IgD-negative memory B cell (primary cell): Measurements from ENCODE around the gene PCDHGB4. TPM values are rescaled to one million over a fixed set of nuclear protein-coding genes. Genes with fewer than 3 reads are reported as not detected.
"Not testable (repeated sequence)": the region's sequence is repeated elsewhere in the genome, so short reads cannot be mapped to it uniquely, and the experiment has no call there.

Experiments
- H3K27ac Mint-ChIP-seq, 3 donors: one replicate each; pipeline ENCODE4 v1.8.0; 2020 to 2022; ENCODE audit warnings: mild to moderate bottlenecking in 3 of 3, mixed read lengths in 3 of 3, moderate library complexity in 1 of 3
- H3K27me3 Mint-ChIP-seq: one replicate; pipeline ENCODE4 v1.8.0; 2021; ENCODE audit warnings: mixed read lengths
- H3K36me3 Mint-ChIP-seq: one replicate; pipeline ENCODE4 v1.8.0; 2020; ENCODE audit warnings: mild to moderate bottlenecking, mixed read lengths
- H3K4me1 Mint-ChIP-seq, 3 donors: one replicate each; pipeline ENCODE4 v1.8.0; 2020 to 2022; ENCODE audit warnings: mixed read lengths in 3 of 3, mild to moderate bottlenecking in 1 of 3
- H3K4me3 Mint-ChIP-seq, 4 donors: one replicate each; pipeline ENCODE4 v1.8.0; 2020 to 2022; ENCODE audit warnings: mild to moderate bottlenecking in 4 of 4, mixed read lengths in 4 of 4, moderate library complexity in 3 of 4
- H3K9me3 Mint-ChIP-seq, 3 donors: one replicate each; pipeline ENCODE4 v1.8.0; 2020 to 2021; ENCODE audit warnings: mixed read lengths in 3 of 3, mild to moderate bottlenecking in 1 of 3
- polyA plus RNA-seq: library from polyadenylated mRNA; unstranded; fragments of 300-500 nt; fragmentation: Illumina TruSeq; gene quantifications from one replicate; pipeline ENCODE4 v1.2.3, GENCODE V29; 2021

Gene PCDHGB4
- polyA plus RNA-seq, 1 donor from 2014 or later = 0.08 TPM

DNA sequence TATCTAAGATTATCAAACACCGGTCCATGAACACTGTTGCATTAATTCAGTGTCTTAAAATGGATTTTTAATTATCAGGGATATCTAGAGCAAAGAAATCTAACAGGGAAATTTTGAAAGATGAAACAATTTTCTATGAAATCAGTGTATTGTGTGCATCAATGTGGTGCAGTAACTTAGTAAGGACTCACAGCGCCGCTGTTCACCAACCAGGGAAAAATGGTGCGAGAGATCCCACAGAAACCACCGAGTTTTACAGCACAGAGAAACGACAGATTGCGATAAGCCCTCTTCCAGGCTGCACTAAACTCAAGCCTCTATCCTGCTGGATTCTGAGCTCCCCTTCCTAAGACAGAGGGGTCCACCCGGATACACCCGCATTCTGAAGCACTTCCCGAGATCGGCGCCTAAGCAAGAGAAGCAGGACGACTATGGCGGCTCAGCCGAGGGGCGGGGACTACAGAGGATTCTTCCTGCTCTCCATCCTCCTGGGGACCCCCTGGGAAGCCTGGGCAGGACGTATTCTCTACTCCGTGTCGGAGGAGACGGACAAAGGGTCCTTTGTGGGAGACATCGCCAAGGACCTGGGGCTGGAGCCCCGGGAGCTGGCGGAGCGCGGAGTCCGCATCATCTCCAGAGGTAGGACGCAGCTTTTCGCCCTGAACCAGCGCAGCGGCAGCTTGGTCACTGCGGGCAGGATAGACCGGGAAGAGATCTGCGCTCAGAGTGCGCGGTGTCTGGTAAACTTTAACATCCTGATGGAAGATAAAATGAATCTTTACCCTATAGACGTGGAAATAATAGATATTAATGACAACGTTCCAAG, 4.8 kb upstream of the PCDHGB4 start, which contains the start of gene PCDHGA7:
PCDHGA7 (plus strand) TSS at position 274 of the 826 bp plus-strand sequence; CDS start at position 432, 158 bp downstream.
- Mint-ChIP-seq H3K9me3 (peaks cover 4 to 15% (median 8%) of the 10 kb centered on the region in 3 donors), H3K27me3 (peaks cover 26% of the 10 kb centered on the region), H3K4me3 (peak within 1 kb of the TSS; percentile 81 to 94 (median 90)), H3K27ac (peak within 1 kb of the TSS in 2 of 3 donors; percentile 19 to 76), H3K4me1 (peaks cover 0 to 2% (median 2%) of the 10 kb centered on the region in 3 donors), H3K36me3 (peaks cover 1% of the 10 kb centered on the region)

DNA sequence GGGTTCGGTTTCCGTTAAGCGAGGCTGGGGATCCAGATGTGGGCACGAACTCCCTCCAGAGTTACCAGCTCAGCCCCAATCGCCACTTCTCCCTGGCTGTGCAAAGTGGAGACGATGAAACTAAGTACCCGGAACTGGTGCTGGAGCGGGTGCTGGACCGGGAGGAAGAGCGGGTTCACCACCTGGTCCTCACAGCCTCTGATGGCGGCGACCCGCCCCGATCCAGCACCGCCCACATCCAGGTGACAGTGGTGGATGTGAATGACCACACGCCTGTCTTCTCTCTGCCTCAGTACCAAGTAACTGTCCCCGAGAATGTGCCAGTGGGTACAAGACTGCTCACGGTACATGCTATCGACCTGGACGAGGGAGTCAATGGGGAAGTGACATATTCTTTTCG, 4.2 kb upstream of the PCDHGB4 start:
- peaks cover 1% of the 10 kb centered on the region for H3K36me3 Mint-ChIP-seq
- H3K9me3 Mint-ChIP-seq = peaks cover 4 to 16% (median 8%) of the 10 kb centered on the region in 3 donors
- peaks cover 0 to 2% (median 2%) of the 10 kb centered on the region in 3 donors for H3K4me1 Mint-ChIP-seq
- peak overlapping the region in 1 of 3 donors; percentile 31 for H3K27ac Mint-ChIP-seq
- peaks cover 26% of the 10 kb centered on the region for H3K27me3 Mint-ChIP-seq
- peak overlapping the region in 2 of 4 donors; percentile 81 to 92 for H3K4me3 Mint-ChIP-seq

DNA sequence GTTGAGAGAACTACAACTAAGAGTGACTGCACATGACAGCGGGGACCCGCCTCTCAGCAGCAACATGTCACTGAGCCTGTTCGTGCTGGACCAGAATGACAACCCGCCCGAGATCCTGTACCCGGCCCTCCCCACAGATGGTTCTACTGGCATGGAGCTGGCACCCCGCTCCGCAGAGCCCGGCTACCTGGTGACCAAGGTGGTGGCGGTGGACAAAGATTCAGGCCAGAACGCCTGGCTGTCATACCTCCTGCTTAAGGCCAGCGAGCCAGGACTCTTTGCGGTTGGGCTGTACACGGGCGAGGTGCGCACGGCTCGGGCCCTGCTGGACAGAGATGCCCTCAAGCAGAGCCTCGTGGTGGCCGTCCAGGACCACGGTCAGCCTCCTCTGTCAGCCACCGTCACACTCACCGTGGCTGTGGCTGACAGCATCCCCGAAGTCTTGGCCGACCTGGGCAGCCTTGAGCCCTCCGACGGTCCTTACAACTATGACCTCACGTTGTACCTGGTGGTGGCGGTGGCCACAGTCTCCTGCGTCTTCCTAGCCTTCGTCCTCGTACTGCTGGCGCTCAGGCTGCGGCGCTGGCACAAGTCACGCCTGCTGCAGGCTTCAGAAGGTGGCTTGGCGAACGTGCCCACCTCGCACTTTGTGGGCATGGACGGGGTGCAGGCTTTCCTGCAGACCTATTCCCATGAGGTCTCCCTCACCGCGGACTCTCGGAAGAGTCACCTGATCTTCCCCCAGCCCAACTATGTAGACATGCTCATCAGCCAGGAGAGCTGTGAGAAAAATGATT, 2.8 kb upstream of the PCDHGB4 start:
- H3K27ac Mint-ChIP-seq = no peak overlapping the region
- peaks cover 1% of the 10 kb centered on the region for H3K36me3 Mint-ChIP-seq

DNA sequence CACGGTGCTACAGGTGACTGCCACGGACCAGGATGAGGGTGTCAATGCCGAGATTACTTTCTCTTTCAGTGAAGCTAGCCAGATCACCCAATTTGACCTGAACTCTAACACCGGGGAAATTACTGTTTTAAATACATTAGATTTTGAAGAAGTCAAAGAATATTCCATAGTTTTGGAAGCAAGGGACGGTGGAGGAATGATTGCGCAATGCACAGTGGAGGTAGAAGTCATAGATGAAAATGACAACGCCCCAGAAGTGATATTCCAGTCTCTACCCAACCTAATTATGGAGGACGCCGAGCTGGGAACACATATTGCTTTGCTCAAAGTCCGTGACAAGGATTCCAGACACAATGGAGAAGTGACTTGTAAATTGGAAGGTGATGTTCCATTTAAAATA, 1.2 kb downstream of the PCDHGB4 start:
- Mint-ChIP-seq H3K27ac (peak overlapping the region in 2 of 3 donors; percentile 16 to 48), H3K9me3 (peaks cover 10 to 36% (median 11%) of the 10 kb centered on the region in 3 donors), H3K4me3 (no peak overlapping the region), H3K36me3 (peaks cover 3% of the 10 kb centered on the region), H3K4me1 (peaks cover 0 to 4% (median 2%) of the 10 kb centered on the region in 3 donors), H3K27me3 (peaks cover 29% of the 10 kb centered on the region)

More for the DNA sequence above, 2.8 kb upstream of the PCDHGB4 start:
- H3K27me3 Mint-ChIP-seq = peaks cover 28% of the 10 kb centered on the region
- H3K4me1 Mint-ChIP-seq = peaks cover 0 to 4% (median 2%) of the 10 kb centered on the region in 3 donors
- H3K4me3 Mint-ChIP-seq = no peak overlapping the region
- H3K9me3 Mint-ChIP-seq = peaks cover 4 to 23% (median 8%) of the 10 kb centered on the region in 3 donors

DNA sequence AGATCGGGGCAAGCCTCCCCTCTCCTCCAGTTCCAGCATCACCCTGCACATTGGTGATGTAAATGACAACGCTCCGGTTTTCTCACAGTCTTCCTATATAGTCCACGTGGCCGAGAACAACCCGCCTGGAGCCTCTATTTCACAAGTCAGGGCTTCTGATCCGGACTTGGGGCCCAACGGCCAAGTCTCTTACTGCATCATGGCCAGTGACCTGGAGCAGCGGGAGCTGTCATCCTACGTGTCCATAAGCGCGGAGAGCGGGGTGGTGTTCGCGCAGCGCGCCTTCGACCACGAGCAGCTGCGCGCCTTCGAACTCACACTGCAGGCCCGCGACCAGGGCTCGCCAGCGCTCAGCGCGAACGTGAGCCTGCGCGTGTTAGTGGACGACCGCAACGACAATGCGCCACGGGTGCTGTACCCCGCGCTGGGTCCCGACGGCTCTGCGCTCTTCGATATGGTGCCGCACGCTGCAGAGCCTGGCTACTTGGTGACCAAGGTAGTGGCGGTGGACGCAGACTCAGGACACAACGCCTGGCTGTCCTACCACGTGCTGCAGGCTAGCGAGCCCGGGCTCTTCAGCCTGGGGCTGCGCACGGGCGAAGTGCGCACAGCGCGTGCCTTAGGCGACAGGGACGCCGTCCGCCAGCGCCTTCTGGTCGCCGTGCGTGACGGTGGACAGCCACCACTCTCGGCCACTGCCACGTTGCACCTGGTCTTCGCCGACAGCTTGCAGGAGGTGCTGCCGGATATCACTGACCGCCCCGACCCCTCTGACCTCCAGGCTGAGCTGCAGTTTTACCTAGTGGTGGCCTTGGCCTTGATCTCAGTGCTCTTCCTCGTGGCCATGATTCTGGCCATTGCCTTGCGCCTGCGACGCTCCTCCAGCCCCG, 1.9 kb downstream of the PCDHGB4 start:
- Mint-ChIP-seq H3K4me3 (peak overlapping the region in 1 of 4 donors; percentile 84), H3K36me3 (peaks cover 3% of the 10 kb centered on the region), H3K4me1 (peaks cover 0 to 4% (median 2%) of the 10 kb centered on the region in 3 donors), H3K27ac (peak overlapping the region in 2 of 3 donors; percentile 16 to 57), H3K9me3 (peaks cover 10 to 41% (median 13%) of the 10 kb centered on the region in 3 donors), H3K27me3 (peaks cover 32% of the 10 kb centered on the region)

DNA sequence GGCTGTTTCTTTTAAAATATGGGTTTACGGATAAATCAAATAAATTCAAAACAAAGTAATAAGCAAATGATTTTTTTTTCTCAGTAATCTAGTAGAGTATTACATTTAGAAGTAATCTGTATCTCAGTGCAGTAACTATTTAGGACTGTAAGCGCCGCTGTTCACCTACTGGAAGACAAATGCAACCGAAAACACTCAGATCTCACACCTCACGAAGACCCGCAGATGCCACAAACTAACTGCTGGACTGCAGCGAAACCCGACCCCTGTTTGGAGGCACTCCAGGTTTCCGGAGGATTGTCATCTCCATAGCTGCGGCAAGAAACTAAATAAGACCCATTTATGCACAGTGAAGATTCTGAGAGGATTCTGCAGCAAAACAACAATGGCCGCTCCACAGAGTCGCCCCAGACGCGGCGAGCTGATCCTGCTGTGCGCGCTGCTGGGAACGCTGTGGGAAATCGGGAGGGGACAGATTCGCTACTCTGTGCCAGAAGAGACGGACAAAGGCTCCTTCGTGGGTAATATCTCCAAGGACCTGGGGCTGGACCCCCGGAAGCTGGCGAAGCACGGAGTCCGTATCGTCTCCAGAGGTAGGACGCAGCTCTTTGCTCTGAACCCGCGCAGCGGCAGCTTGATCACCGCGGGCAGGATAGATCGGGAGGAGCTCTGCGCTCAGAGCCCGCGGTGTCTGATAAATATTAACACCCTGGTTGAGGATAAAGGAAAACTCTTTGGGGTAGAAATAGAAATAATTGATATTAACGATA, 5.1 kb downstream of the PCDHGB4 start, which contains the start of gene PCDHGA8:
PCDHGA8 (plus strand) TSS at position 205 of the 770 bp plus-strand sequence; CDS start at position 386, 181 bp downstream.
- peaks cover 3% of the 10 kb centered on the region for H3K36me3 Mint-ChIP-seq
- peaks cover 32% of the 10 kb centered on the region for H3K27me3 Mint-ChIP-seq
- H3K9me3 Mint-ChIP-seq = peaks cover 10 to 27% (median 22%) of the 10 kb centered on the region in 3 donors
- peak within 1 kb of the TSS in 2 of 3 donors; percentile 53 to 76 for H3K27ac Mint-ChIP-seq
- H3K4me1 Mint-ChIP-seq = peaks cover 0 to 4% (median 2%) of the 10 kb centered on the region in 3 donors
- H3K4me3 Mint-ChIP-seq = no peak within 1 kb of the TSS

DNA sequence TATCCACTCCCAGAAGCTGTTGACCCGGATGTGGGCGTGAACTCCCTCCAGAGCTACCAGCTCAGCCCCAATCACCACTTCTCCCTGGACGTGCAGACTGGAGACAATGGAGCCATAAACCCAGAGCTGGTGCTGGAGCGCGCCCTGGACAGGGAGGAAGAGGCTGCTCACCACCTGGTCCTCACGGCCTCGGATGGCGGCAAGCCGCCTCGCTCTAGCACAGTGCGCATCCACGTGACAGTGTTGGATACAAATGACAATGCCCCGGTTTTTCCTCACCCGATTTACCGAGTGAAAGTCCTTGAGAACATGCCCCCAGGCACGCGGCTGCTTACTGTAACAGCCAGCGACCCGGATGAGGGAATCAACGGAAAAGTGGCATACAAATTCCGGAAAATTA, 5.8 kb downstream of the PCDHGB4 start:
- Mint-ChIP-seq H3K4me1 (peaks cover 0 to 4% (median 2%) of the 10 kb centered on the region in 3 donors), H3K36me3 (peaks cover 3% of the 10 kb centered on the region), H3K9me3 (peaks cover 10 to 26% (median 22%) of the 10 kb centered on the region in 3 donors), H3K27ac (peak overlapping the region in 1 of 3 donors; percentile 62), H3K4me3 (no peak overlapping the region), H3K27me3 (peaks cover 32% of the 10 kb centered on the region)

- peak overlapping the region in 1 of 4 donors; percentile 17 for H3K4me3 Mint-ChIP-seq
- H3K36me3 Mint-ChIP-seq, H3K4me1 Mint-ChIP-seq: not testable (repeated sequence)
- H3K9me3 Mint-ChIP-seq = peaks cover 9 to 29% (median 24%) of the 10 kb centered on the region in 3 donors
- H3K27ac Mint-ChIP-seq = peak overlapping the region in 1 of 3 donors; percentile 83
- peaks cover 36% of the 10 kb centered on the region for H3K27me3 Mint-ChIP-seq
Measured at GRCh38 chr5:141394401-141395187, 7.1 kb downstream of the PCDHGB4 start.

DNA sequence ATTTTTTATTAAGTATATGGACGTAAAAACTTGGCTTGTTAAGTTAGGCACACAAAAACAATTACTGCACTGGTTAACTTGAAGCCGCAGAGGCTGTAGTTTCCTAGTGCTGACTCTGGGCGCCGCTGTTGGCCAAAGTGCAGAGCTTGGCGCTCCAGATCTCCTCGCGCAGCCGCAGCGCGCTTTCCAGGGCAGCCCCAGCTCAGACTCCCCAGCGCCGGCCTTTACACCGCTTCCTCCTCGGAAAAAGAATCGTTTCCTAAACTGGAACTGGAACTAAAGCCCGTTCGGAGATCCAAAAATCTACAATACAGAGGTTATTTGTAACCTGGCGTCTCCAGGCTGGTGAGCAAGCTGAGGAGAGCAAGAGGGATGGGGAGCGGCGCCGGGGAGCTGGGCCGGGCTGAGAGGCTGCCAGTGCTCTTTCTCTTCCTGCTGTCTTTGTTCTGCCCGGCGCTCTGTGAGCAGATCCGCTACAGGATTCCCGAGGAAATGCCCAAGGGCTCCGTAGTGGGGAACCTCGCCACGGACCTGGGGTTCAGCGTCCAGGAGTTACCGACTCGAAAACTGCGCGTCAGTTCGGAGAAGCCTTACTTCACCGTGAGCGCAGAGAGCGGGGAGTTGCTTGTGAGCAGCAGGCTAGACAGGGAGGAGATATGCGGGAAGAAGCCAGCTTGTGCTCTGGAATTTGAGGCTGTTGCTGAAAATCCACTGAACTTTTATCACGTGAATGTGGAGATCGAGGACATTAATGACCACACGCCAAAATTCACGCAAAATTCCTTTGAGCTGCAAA, 10.5 kb downstream of the PCDHGB4 start, which contains the start of gene PCDHGB5:
PCDHGB5 (plus strand) TSS at position 192 of the 796 bp plus-strand sequence; CDS start at position 373, 181 bp downstream.
- H3K4me1 Mint-ChIP-seq, H3K36me3 Mint-ChIP-seq: not testable (repeated sequence)
- Mint-ChIP-seq H3K27ac (peak within 1 kb of the TSS in 2 of 3 donors; percentile 46 to 67), H3K27me3 (peaks cover 36% of the 10 kb centered on the region), H3K9me3 (peaks cover 6 to 37% (median 19%) of the 10 kb centered on the region in 3 donors), H3K4me3 (peak within 1 kb of the TSS; percentile 73 to 84 (median 80))

GRCh38 chr5:141398608-141399007, 11.1 kb downstream of the PCDHGB4 start:
- Mint-ChIP-seq H3K27me3 (peaks cover 42% of the 10 kb centered on the region), H3K4me3 (peak overlapping the region in 2 of 4 donors; percentile 8 to 81), H3K9me3 (peaks cover 5 to 35% (median 19%) of the 10 kb centered on the region in 3 donors), H3K4me1 (peaks cover 0 to 3% (median 3%) of the 10 kb centered on the region in 3 donors), H3K36me3 (peaks cover 4% of the 10 kb centered on the region), H3K27ac (peak overlapping the region in 2 of 3 donors; percentile 46 to 51)

GRCh38 chr5:141399555-141400258, 12.2 kb downstream of the PCDHGB4 start:
- Mint-ChIP-seq H3K27me3 (peaks cover 46% of the 10 kb centered on the region), H3K27ac (peak overlapping the region in 2 of 3 donors; percentile 51 to 87), H3K4me3 (peak overlapping the region in 3 of 4 donors; percentile 2 to 75 (median 38)), H3K9me3 (peaks cover 4 to 40% (median 21%) of the 10 kb centered on the region in 3 donors), H3K36me3 (peaks cover 4% of the 10 kb centered on the region), H3K4me1 (peaks cover 0 to 3% (median 3%) of the 10 kb centered on the region in 3 donors)
